GM21390 (cell line): Measurements from ENCODE around the gene NCKAP5.

ENCODE experiments used
- ATAC-seq: cut with Tn5 transposase; IDR thresholded peaks from one replicate; pipeline ENCODE4 v1.9.1; 2021; ENCODE audit not compliant: unreplicated experiment

Gene NCKAP5

GRCh38 chr2:133568172-133568571 is at the start of gene NCKAP5:
TSS of gene NCKAP5 (minus strand) at chr2:133568463. CDS start at chr2:133517526, 50,937 bp downstream.
- ATAC-seq = no peak

- ATAC-seq = no peak
These were observed 41.4 kb upstream of the NCKAP5 start for GRCh38 chr2:133609664-133610063.

DNA sequence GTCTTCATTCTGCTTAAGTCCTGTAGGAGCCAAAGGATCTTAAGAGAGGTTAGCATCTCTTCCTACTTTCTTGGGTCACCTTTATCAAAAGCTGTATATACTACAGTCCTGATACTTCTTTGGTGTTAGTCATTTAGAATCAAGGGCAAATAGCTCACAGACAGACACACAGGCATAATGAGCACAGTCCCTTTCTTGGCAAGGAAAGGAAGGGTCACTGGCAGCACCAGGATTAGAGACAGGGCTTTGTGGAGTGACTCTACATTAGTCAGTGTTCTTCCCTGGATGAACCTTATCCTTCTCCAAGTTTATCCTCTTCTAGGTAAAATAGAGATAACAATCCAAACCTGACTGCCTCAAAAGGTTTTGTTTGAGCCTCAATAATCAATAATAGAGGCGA is 40.0 kb upstream of the NCKAP5 start:
- ATAC-seq = no peak

DNA sequence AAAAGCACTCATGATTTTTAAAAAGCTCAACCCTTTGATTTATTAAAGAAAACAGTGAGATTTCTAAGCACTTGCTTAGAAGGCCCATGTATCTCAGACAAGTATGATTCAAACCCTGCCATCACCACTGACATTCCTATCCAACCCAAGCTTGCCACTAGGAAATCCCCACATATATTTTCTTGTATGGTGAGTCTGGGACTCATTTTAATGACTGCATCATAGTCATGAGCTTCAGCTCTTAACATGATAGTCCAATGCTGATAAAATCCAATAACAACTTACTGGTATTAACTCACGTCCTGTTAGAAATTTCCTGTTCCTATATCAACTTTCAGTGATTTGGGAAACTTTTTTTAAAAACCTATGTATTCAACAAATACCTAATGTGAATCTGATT is 39.4 kb upstream of the NCKAP5 start:
- ATAC-seq = no peak

DNA sequence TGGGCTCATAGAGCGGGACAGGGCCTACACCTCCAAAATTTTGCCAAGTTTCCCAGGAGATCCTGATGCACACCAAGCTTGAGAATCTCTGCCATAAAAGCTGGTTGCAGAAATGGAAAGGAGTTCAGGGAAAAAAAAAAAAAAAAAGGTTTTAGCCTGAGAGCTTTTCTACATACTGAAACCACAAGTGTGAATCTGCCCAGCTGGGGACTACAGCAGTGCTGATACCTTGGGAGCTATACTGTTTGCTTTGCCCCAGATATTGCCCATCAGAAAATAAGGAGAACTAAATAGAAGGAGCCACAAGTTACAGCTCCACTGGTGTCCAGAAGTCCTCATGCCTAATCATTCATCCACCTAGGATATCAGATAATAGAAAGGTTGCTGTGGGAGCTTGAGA is 38.4 kb upstream of the NCKAP5 start:
- no peak for ATAC-seq

DNA sequence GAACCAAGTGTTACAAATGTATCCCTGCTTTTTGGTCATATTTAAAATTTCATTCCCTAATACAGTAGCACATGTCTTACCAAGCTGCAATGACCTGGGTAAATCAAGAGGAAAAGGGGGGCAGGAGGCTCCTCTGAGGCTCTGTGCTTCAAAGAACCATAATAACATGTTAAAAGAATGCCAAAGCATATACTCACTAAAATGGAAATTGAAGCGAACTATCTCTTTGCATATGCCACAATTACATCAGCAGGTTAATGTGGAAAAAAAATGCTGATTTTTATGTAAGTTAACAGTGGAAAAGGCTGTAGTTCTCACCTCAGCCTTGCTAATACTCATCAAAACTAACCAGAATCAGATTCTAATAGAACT is 37.5 kb upstream of the NCKAP5 start:
- no peak for ATAC-seq

DNA sequence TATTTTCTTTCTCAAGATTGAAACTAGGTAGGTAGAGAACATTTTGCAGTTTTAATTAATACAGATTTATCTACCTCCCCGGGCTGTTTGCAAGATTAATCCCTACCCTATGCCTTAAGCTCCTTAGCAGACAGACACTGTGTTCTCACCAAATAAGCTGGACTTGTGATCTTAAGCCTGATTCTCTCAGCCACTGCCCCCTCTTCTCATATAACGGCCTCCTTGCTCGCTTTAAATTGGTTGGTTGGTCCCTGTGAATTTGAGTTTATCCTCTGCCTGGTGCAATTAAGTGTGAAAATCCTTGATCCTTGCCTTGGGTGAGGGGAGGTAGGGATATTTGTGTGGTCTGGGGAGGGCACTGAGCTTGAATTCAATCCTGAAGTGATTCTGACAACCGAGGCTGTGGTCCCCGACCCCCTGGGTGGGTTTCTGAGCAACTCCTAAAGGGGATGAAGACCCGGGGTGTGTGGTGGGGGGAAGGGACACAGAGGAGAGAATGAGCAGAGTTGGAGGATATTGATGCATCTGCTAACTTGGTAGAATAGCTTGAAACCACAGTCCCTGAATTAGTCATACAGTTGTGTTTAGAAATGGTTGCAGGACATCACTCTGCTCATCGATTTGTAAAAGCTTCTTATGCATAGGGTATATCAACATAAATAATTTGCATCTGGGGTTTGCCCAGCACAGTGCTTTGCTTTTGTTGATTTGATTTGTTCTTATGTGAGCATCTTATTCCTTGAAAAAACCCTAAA is 36.9 kb upstream of the NCKAP5 start:
- no peak for ATAC-seq

- no peak for ATAC-seq
These were observed 34.8 kb upstream of the NCKAP5 start for GRCh38 chr2:133603109-133603508.

DNA sequence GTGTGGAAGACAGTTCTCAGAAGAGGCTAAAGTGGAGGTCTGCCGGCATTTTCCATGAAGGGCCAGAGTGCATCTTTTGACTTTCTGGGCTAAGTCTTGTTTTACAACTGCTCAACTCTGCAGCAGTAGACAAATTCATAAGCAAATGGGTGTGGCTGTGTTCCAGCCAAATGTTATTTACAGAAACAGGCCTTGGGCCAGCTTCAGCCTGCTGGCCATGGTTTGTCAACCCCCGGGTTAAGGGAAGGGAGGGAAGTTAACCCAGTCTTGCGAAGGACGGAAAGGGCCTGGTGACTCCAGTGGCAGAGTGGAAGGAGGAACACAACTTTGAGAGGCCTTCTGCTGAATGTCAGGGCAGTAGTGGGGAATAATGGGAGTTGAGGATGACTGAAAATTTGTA is 34.3 kb upstream of the NCKAP5 start:
- no peak for ATAC-seq

- ATAC-seq = no peak
These were observed 32.1 kb upstream of the NCKAP5 start for GRCh38 chr2:133600266-133600928.

GRCh38 chr2:133599811-133600210 is 31.5 kb upstream of the NCKAP5 start:
- ATAC-seq = no peak

DNA sequence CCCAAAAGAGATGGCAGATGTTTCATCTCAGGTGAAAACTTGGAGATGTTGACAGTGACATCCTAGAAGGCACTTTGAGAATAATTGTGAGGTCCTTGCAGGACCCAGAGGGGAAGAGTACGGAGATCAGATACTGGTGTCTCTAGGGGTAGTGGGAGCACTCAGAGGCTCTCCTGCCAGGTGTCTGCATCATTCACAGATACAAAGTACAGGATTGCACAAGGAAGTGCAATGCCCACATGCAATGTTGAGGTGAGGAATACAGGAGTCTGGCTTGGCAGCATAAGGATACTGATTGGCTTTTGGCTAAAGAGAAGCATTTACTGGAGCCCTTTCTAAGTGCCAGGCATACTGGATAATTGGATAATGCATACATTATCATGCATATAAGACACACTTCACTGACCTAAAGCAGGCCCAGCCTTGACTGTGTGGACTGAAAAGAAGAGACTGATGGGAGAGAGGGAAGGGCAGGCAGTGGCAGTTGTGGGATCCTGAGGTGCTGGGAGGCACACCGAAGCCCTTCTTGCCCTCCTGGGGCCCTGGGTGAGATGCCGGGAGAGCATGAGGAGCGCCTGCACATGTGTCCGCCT is 31.0 kb upstream of the NCKAP5 start:
- ATAC-seq = no peak

- ATAC-seq = no peak
These were observed 30.5 kb upstream of the NCKAP5 start for GRCh38 chr2:133598769-133599168.

DNA sequence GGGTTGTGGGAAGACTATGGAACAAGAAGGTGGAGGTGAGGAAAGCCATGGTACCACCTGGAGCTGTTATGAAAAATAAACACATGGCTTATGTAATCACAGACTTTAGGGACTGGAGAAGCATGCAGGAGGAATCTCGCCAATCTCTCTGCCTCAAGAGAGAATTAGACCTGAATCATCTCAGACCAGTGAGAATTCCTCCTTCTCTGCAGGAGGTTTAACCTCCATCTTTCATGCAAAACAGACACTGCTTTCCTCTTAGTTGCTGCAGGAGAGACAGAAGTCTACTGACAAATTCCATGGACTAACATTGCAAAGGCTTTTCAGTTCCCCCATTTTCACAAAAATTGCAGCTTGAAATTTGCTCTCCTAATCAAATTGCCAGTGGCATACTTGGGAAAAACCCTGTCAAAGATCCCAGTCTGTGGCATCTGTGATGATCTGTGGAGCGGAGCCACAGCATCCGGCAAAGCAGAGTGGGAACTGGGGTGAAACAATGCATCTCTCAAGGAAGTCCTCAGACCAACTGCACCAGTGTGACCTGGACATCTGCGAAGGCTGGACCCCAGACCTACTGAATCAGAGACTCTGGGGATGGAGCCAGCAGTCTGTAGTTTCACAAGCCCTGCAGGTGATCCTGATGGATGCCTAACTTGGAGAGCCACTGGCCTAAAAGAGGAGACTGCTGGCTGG is 28.6 kb upstream of the NCKAP5 start:
- ATAC-seq = no peak

- no peak for ATAC-seq
These were observed 22.9 kb upstream of the NCKAP5 start for GRCh38 chr2:133591164-133591563.

DNA sequence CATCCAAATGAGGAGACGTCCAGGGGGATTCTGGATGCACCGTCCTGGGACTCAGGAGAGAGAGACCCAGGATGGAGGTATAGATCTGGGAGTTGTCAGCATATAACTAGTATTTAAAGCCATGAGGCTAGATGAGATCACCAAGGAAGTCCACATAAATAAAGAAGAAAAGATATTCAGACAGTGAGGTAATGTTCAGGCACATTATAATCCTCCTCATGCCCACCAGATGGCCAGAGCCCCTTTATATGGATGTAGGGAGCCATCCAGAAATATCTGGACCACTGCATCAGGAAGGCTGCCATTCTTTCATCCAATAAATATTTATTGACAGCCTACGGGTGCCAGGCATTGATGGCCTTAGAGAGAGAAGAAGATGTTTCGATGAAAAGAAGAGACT is 21.2 kb upstream of the NCKAP5 start:
- ATAC-seq = no peak

DNA sequence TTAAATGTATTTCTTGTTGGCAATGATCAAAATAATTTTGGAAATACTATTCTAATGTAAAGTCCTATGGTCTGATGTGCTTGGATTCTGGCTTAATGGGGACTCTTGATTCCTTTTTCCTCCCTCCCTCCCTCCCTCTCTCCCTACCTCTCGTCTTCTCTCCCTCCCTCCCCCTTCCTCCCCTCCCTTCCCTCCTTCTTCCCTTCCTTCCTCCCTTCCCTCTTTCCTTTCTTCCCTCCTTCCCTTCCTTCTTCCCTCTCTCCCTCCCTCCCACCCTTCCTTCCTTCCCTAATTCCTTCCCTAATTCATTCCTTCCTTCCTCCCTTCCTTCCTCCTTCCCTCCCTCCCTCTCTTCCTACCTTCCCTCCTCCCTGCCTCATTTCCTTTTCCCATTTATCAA is 19.9 kb upstream of the NCKAP5 start:
- ATAC-seq = no peak

GRCh38 chr2:133586978-133587377 is 18.7 kb upstream of the NCKAP5 start:
- no peak for ATAC-seq

- no peak for ATAC-seq
These were observed 12.9 kb upstream of the NCKAP5 start for GRCh38 chr2:133581010-133581760.

DNA sequence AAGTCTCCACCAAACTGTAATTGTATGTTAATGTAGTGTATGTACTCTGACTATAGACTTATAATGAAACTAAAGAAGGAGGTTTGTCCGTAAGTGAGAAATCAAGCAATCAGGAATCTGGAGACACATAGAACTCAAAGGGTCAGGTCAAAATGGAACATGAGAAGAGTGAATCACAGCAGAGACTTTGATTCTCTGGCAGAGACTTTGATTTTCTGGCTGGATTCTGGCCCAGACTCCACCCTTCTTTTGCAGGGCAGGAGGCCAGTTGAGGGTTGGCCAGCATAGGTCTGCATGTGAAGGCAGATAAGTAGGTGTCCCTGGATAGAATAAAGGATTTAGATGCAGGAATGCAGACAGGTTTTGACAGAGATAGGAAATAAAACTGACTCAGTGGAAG is 11.0 kb upstream of the NCKAP5 start:
- ATAC-seq = no peak

DNA sequence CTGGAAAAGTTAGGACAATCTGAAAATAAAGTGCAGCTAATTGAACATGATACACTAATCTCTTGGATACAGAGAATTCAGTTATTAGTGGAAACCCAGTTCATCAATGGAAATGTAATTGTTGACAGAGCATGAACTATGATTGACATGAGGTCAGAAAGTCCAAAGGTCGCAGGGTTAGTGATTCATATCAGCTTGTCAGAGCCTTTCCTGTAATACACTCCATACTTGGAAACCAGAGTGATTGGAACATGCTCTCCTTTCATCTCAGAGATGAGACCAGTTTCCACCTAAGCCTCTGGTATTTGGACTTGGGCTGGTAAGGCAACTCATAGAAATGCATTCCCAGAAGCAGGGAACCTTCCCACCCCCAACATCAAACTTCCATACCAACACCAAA is 8.5 kb upstream of the NCKAP5 start:
- ATAC-seq = no peak
